Middle frontal gyrus (tissue), 1 donor: ENCODE results near the gene GOLGA6L22.
A peak's percentile ranks its signal among the peaks of the same experiment; 100 is the strongest.
"Not testable (repeated sequence)": the region's sequence is repeated elsewhere in the genome, so short reads cannot be mapped to it uniquely, and the experiment has no call there.

ENCODE experiments used
- DNase-seq: peaks from one replicate; pipeline ENCODE4 v3.0.0-alpha.2; 2015; ENCODE audit warnings: low spot score; ENCODE audit errors: extremely low spot score

GOLGA6L22 gene, protein sequence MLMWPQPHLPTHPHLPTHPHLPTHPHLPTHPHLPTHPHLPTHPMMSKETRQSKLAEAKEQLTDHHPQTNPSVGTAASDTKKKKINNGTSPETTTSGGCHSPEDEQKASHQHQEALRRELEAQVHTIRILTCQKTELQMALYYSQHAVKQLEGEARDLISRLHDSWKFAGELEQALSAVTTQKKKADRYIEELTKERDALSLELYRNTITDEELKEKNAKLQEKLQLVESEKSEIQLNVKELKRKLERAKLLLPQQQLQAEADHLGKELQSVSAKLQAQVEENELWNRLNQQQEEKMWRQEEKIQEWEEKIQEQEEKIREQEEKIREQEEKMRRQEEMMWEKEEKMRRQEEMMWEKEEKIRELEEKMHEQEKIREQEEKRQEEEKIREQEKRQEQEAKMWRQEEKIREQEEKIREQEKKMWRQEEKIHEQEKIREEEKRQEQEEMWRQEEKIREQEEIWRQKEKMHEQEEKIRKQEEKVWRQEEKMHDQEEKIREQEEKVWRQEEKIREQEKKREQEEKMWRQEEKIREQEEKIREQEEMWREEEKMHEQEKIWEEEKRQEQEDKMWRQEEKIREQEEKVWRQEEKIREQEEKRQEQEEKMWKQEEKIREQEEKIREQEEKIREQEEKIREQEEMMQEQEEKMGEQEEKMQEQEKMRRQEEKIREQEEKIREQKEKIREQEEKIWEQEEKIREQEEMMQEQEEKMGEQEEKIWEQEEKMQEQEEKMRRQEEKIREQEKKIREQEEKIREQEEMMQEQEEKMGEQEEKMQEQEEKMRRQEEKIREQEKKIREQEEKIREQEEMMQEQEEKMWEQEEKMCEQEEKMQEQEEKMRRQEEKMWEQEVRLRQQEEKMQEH

DNA sequence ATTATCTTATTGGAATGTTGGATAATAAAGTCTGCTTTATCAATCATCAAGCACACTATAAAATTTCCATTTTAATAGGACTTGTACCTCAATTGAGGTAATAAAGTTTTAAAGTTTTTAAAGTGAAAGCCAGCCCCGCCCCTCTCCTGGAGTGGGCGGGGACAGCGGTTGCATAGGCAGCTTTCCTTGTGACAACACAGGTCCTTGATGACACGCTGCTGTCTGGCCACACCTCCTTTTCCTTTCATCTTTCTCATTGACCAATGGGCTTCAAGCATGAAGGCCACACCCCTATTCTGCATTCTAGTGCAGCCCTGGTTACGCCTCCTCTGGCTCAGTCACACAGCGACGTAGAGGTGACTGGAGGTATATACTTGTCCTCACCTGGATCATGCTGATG is at the start of gene GOLGA6L22:
TSS of gene GOLGA6L22 (plus strand) at position 301 of the 400 bp plus-strand sequence. CDS start at position 392, 91 bp downstream.
- not testable (repeated sequence) for DNase-seq

DNA sequence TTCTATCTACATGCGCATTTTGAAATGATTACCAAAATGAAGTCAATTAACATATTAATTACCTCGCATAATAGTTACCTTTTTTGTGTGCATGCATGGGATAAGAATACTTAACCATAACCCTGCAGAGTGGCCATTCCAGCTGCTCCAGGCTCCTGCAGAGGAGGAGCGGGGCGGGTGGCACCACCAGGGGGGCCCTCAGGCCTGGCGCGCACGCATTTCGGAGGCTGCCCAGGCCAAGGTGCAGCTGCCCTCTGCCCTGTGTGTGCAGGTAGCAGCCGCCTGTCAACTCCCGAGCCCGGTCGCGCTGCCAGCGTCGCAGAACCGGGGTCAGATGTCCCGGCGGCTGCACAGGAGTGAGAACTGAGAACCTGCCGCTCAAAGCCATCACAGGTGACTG is 41.4 kb upstream of the GOLGA6L22 start:
- DNase-seq = not testable (repeated sequence)

DNA sequence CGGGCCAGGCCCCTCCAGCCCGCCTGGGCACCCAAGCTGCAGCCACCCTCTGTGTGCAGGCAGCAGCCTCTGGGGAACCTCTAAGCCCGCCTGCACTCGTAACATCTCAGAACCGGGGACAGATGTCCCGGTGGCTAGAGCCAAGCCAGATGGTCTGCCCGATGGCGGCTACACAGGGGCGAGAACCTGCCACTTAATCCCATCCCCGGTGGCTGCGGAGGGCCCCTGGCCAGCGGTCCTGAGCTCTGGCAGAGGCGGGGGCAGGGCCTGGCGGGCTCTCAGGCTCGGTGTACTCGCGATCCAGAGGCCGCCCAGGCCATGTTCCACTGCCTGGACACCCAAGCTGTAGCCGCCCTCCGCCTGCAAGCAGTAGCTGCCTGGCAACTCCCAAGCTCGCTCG is 40.9 kb upstream of the GOLGA6L22 start:
- not testable (repeated sequence) for DNase-seq

DNA sequence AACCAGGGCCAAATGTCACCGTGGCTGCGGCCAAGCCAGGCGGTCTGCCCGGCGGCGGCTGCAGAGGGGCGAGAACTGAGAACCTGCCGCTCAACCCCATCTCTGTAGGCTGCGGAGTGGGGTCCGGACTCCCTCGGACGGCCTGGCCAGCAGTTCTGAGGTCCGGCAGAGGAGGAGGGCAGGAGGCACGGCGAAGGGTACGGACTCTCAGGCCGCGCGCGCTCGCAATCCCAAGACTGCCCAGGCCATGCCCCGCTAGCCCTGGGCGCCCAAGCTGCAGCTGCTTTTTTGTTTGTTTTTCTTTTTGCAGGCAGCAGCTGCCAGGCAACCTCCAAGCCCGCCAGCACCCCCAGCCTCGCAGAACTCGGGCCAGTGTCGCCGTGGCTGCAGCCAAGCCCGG is 40.5 kb upstream of the GOLGA6L22 start:
- not testable (repeated sequence) for DNase-seq

DNA sequence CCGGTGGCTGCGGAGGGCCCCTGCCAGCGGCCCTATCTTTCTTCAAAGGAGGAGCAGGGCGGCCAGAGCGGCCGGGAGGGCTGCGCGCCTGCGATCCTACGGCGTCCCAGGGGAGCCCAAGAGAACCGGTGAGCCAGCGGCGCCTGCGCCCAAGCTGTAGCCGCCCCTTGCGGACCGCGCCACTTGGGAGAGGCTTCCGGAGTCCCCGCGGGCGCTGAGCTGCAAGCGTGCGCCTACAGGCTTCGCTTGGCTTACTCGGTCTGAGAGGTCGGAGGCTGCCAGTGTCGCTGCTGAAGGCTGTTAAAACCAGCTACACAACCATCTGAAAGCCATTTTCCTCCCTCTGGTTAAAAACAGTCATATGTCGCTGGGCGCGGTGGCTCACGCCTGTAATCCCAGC is 40.0 kb upstream of the GOLGA6L22 start:
- not testable (repeated sequence) for DNase-seq

DNA sequence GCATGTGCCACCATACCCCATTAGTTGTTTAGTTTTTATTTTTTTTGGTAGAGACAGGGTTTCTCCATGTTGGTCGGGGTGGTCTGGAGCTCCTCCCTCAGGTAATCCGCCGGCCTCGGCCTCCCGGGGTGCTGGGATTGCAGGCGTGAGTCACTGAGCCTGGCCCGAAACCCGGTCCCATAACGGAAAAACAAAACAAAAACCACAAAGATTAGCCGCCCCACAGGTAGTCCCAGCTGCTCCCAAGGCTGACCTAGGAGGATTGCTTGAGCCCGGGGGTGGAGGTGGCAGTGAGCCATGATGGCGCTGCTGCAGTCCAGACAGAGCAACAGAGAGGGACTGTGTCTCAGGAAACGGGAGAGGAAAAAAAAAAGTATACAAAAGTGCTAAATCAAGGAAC is 38.4 kb upstream of the GOLGA6L22 start:
- DNase-seq = not testable (repeated sequence)

DNA sequence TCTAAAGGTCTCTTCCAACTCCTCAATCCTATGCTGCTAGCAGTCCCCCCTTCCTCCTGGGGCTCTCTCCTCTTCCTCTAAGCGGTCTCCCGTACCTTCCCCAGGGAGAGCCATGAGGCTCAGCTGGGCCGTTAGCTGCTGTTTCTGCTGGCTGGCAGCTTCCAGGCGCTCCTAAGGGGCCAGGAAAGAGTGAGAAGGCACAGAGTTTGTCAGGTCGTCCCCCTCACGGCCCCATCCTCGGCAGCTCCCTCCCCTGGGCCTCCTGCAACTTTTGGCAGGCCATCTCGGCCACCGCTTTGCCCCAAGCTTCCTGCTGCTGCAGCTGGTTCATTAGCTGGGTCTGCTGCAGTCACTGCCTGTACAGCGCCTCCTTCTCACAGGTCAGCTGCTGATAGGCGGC is 29.3 kb upstream of the GOLGA6L22 start:
- not testable (repeated sequence) for DNase-seq

DNA sequence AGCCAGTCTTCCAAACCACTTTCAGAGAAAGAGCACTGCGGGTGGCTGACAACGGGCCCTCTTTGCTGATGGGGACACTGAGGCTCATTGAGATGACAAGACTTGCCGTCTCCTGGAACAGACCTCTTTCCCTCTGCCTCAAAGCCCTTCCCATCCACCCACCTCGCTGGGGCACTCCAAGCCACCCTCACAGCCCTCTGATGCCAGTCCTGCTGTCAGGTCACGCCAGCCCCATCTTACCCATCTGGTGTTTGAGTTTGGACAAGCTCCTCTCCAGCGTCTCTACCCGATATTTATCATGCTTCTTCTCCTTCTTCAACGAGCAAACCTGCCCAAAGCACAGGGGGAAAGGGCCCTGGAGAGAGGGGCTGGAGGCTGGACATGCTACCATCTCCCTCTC is 27.0 kb upstream of the GOLGA6L22 start:
- not testable (repeated sequence) for DNase-seq

DNA sequence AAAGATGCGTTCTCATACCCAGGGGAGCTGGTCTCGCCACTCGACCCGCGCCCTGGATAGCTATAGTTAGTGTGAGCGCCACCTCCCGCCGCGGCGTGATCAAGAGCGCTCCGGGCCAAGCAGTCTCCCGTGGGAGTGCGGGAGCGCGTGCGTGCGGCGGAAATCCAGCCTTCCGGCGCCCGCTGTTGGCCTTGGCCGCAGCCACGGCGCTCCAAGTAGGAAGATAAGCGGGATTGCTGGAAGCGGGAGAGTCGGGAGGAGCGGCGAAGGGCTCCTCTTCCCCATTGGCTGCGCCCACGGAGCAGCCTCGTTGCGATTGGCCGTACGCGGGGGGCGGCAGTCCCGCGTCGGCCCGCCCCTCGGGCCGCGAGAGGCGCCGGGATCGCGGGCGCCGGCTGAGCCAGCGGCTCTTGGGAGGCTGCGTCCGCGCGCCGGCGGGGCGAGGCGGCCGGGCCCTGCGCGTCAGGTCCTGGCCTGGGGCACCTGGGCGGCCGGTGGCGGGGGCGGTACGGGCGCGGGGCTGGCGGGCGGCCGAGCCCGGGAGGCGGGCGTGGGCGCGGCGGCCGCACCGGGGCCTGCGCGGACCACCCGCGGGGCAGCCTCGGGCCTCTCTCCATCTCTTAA is 35.9 kb downstream of the GOLGA6L22 start:
- peak; percentile 37 for DNase-seq

DNA sequence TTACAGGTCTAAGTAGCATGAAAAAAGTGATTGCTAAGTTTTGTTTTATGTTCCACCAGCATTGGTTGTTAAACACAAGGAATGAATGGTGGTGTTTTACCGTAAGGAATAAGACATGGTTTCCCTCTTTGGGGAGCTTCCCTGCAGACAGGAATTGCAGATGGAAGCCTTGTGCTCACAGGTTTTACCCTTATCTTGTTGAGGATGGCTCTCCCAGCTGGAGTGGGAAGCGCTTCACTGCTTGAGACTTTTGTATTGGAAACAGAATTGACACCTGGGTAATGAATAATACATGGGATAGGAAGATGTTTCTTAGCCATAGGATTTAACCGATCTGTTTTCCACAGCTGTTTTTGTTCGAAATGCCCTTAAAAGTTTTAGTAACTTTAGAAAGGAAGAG is 38.5 kb downstream of the GOLGA6L22 start:
- DNase-seq = not testable (repeated sequence)

DNA sequence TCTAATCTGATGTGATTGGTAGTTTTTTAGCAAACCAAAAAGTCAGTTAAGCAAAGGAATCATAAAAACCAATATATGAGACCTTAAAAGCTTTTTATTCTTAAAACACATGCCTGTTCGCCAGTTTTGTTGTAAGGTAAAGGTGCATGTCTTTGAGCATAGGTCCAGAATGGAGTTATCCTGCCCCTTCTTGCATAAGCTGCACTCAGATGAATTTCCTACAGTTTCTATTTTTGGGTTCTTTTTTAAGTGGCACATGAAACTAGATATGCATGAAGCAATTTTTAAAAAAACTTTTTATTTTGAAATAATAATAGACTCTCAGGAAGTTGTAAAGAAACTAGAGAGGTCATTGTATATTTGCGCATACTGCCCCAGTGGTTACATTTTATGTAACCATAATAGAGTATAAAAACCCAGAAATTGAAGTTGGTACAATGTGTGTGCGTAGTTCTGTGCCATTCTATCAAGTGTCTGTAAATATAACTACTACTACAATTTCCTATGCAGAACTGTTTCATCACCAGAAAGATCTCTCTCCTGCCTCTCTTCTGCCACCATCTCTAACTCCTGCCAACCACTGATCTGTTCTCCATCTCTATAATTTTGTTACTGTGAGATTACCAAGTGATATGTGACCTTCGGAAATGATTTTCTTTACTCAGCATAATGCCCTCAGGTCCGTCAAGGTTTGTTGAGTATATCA is 39.7 kb downstream of the GOLGA6L22 start:
- DNase-seq = not testable (repeated sequence)

DNA sequence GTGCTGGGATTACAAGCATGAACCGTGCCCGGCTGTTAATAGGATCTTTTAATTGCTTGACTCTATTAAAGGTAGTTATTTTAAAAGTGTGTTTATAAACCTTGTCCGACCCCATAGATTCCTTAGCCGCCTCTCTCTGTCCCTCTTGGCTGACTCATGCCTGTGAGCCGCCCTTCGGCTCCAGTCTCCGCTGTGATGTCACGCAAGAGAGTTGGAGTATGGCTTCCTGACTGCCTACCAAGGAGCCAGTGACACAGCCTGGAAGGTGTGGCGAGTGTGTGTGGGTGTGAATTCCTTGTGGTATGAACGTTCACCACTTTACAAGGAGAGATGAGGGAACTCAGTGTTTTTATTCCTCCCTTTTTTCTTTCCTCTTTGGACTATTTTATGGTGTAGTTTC is 43.6 kb downstream of the GOLGA6L22 start:
- DNase-seq = not testable (repeated sequence)

DNA sequence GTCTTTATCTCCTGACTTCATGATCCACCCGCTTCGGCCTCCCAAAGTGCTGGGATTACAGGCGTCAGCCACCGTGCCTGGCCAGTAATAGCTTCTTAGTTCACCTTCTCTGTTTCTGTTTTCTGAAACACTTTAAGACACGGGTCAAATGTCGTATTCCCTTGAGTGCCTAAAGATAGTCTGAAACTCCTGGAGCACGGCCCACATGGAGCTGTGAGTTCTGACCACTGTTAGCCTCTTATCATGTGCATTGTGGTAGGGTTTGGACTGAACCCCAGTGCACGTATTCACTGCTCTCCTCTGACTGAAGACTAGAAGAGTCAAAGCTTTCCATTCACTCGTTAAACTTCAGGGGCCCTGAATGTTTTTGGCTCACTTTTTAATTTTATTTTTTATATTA is 48.3 kb downstream of the GOLGA6L22 start:
- not testable (repeated sequence) for DNase-seq

DNA sequence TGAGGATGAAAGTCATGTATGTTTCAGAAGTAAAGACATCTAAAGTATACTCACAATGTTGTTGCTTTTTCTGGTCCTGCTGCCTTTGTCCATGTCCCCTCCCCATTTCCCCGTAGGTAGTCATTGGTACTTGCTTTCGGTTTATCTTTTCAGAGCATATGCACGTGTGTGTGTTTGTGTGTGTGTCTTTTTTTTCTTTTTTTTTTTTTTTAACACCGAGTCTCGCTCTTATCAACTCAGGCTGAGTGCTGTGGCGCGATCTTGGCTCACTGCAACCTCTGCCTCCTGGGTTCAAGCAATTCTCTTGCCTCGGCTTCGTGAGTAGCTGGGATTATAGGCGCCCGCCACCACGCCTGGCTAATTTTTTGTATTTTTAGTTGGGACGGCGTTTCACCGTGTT is 57.4 kb downstream of the GOLGA6L22 start:
- DNase-seq = not testable (repeated sequence)
